GM21423 (cell line): ENCODE results near the gene KIF14.
"Not testable (repeated sequence)": the region's sequence is repeated elsewhere in the genome, so short reads cannot be mapped to it uniquely, and the experiment has no call there.

Source experiments
- ATAC-seq: cut with Tn5 transposase; IDR thresholded peaks from one replicate; pipeline ENCODE4 v1.9.1; 2021; ENCODE audit warnings: mild to moderate bottlenecking, moderate library complexity; ENCODE audit not compliant: unreplicated experiment

KIF14 gene

DNA sequence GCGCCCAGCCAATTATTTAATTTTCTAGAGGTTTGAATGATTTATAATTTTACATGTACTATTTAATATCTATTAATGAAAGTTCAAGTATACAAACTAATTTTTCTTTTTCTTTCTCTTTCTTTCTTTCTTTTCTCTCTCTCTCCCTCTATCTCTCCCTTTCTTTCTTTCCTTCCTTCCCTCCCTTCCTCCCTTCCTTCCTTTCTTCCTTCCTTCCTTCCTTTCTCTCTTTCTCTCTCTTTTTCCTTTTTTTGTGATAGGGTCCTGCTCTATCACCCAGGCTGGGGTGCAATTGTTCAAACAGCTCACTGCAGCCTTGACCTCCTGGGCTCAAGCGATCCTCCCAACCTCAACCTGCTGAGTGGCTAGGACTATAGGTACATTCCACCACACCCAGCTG lies 16.1 kb upstream of the KIF14 start:
- no peak for ATAC-seq

- no peak for ATAC-seq
Observed at GRCh38 chr1:200634261-200635122, 13.9 kb upstream of the KIF14 start.

- ATAC-seq: no peak
Observed at GRCh38 chr1:200631375-200631774, 10.8 kb upstream of the KIF14 start.

DNA sequence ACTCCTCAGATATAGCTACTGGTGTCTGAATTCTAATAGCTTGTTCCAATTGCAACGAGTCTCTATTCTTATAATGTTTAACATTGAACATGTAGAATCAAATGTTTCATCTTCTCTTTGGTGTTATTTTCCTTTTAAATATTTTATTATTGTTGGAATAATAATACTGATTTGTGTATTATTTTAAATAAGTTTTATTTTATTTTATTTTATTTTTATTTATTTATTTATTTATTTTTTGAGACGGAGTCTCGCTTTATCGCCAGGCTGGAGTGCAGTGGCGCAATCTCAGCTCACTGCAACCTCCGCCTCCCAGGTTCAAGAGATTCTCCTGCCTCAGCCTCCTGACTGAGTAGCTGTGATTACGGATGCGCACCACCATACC lies 10.0 kb upstream of the KIF14 start:
- ATAC-seq: not testable (repeated sequence)

- ATAC-seq: no peak
Observed at GRCh38 chr1:200629876-200630514, 9.4 kb upstream of the KIF14 start.

GRCh38 chr1:200628223-200628881 lies 7.8 kb upstream of the KIF14 start:
- ATAC-seq: peak; percentile 67

- no peak for ATAC-seq
Observed at GRCh38 chr1:200627575-200628222, 7.1 kb upstream of the KIF14 start.

- no peak for ATAC-seq
Observed at GRCh38 chr1:200626853-200627534, 6.4 kb upstream of the KIF14 start.

DNA sequence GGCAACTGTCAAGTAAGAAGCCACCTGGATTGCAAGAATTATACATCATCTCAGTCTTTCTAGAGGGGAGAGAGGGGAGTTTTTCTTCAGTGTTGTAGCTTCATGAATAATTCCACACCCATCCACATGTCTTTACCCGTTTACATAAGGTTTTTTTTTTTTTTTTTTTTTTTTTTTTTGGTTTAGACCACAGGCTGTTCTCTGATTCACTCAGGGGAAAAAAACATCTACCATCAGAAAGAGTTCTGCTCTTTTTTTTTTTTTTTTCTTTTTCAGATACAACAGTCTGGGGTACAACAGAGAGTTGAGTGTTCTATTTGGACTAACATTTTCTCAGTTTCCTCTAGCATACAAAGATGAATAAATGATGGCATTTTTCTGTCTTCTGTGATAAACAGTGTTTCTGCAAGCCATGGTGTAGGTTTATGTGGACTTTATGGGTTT lies 4.9 kb upstream of the KIF14 start:
- no peak for ATAC-seq

DNA sequence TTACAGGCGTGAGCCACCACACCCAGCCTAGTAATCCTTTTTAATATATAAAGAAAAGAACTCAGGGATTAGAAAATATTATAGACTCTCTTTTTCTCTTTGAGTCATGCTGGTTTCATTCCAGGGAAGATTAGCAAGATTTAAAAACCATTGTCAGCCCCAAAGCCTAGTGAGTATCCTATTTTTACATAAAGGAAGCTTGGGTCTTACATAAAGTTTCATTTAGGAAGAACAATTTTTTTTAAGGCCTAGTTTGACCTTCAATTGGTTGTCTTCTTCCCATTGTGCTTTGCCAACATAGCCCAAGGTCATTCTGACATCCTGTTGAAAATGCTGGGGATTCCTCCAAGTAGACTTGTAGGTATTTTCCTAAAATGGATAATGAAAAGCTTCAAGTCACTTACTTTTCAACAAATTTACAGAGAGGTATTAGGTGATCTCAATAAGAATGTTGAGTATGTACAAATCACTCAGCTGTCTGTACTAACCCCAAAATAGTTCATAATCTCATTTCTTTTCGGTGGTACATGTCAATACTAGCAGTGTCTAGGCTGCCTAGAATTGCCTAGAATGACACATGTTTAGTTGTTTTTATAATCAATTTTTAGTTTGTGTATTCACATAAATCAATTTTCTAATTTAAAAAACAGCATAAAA lies 4.3 kb upstream of the KIF14 start:
- no peak for ATAC-seq

- ATAC-seq: no peak
Observed at GRCh38 chr1:200619894-200620272, 668 bp downstream of the KIF14 start.

DNA sequence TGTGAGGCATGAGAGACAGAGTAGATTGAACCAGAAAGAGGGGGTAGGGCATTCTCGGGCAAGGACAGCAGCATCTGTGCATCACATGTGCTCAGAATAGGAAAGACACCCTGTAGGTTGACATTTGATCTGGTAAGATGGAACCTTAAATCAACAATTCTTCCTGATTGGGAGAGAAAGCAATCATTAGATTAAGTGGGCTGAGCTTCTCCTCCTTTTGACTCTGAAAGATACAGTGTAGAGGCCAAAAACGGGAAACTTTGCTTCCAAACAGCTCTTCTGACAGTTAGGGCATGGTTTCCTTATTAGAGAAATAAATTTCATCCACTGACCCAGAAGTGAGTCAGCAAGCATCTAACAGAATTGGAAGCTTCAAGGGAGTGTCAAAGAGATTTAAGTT lies 9.7 kb downstream of the KIF14 start:
- ATAC-seq: no peak

DNA sequence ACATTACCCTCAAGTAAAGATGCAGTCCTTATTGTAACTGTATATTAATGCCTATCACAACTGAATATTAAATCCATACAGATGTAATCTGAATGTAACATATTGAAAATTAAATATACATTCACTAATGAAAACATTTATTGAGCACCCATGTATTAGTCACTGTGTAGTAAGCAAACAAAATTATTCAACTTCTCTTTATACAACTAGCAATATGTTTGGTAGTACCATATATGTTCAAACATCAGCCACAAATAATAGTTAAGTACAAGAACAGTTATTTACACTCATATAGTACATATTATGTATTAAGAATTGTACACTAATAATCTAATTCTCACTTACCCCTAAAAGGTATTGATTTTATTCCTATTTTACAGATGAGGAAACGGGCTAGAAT lies 17.9 kb downstream of the KIF14 start:
- no peak for ATAC-seq

GRCh38 chr1:200590001-200590400 lies 30.6 kb downstream of the KIF14 start:
- ATAC-seq: no peak

GRCh38 chr1:200588698-200589097 lies 31.9 kb downstream of the KIF14 start:
- no peak for ATAC-seq

DNA sequence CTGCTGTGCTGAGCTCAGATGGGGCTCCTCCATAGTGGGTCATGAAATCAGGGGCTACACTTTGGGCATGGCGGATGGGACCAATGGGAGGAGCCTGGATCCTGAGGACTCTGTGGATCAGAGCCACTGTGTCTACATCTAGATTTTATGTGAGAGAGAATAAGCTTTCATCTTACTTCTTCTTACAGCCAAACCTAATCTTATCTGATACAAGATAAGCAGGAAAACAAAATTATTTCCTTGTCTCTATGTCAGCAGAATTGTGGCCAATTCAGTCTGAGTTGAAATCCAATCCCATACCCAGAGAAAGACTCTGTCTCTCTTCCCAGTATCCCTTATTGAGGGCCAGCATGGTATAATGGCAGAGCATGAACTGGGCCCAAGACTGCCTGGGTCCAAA lies 56.2 kb downstream of the KIF14 start:
- no peak for ATAC-seq

GRCh38 chr1:200561856-200562214 lies 58.7 kb downstream of the KIF14 start:
- ATAC-seq: no peak

GRCh38 chr1:200558866-200559459 lies 61.6 kb downstream of the KIF14 start:
- ATAC-seq: no peak

DNA sequence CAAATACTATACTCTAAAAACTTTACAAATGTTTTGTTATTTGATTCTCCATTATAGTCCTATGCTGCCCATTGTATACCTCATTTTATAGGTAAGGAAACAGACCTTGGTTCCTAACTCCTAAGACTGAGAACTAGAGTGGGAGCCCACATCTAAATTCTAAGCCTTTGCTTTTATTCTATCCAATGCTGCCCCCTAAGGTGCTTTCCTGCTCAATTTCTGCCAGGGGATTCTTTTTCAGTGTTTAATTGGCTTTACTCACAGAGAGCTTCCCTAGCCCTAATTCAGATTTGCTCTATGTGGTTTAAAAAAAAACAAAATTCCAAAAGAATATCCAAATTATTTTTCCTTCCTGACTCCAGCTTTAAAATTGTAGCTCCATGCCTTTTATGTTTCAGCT lies 64.5 kb downstream of the KIF14 start:
- no peak for ATAC-seq

DNA sequence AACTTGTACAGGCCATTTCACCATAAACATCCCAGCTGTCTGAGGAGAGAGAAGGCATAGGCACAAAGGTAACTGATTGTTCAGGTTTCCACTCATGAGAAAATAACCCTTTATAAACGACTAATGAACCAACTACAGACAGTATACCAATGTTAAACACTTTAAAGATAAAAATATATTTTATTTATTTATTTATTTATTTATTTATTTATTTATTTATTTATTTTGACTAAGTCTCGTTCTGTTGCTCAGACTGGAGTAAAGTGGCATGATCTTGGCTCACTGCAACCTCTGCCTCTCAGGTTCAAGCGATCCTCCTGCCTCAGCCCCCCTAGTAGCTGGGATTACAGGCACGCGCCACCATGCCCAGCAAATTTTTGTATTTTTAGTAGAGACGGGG lies 67.8 kb downstream of the KIF14 start:
- not testable (repeated sequence) for ATAC-seq
